HG03457 (cell line): ENCODE results near the gene BEX4.
"Not testable (repeated sequence)": the region's sequence is repeated elsewhere in the genome, so short reads cannot be mapped to it uniquely, and the experiment has no call there.

Source experiments
- ATAC-seq: cut with Tn5 transposase; IDR thresholded peaks from one replicate; pipeline ENCODE4 v1.9.1; 2021; ENCODE audit warnings: moderate number of reproducible peaks; ENCODE audit not compliant: unreplicated experiment

BEX4 gene

DNA sequence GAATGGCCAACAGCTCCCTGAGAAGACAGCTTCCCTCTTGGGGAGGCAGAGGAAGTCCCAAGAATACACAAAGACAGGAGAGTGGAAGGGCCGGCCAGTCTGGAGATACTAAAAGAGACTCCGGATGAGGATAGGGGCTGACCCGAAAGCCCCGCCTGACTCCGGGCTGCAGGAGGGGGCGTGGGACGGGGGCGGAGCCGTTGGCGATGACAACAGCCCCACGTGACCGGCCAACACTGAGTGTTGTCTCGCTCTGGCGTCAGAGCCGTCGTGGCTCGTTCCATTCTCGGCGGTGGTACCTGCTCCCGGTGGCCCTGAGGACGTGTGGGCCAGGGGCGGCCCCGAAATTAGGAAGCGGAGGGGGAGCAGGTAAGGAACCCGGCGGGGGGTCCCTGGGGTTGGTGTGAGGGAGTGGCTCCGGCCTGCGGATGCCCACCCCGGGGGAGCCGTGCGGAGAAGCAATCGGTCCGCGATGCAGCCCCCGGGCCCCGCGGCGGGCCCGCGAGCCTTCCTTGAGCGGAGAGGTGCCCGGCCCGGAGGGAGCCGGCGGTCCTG lies at the start of gene BEX4:
Gene BEX4, plus strand, starts transcription at position 239 of the 555 bp plus-strand sequence. CDS start 1,046 bp downstream, outside the sequence.
- ATAC-seq = peak; percentile 96

DNA sequence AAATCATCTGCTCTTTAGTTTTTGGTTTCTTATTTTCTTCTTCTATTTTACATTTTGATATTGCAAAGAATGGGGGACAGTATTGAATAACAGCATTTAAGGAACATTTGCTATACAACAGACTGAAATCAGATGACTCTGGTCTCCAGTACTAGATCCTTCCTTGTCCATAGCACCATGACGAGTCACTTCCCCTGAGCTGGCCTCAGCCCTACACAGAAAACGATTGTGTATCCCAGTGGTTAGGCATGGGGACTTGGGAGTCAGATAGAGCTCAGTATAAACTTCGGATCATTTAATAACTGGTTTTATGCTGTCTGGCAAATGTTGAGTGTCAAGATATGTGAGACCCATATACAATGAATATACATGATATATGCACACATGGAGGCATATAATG lies 44.7 kb upstream of the BEX4 start:
- ATAC-seq = no peak

DNA sequence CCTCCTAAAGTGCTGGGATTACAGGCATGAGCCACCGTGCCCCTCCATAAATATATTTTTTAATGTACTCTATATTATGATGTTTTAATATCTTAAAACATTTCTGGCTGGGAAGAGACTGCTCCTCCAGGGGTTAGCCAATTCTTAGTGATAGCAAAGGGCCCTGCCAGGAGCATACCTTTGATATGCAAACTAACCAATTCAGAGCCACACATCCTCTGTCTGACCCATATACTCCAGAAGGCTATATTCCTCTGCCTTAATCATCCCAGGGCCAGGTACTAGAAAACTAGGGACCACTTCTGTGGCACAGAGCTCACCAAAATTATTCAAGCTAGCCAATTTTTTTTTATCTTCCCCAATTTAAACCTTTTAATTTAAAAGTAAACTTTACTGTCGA lies 43.6 kb upstream of the BEX4 start:
- no peak for ATAC-seq

DNA sequence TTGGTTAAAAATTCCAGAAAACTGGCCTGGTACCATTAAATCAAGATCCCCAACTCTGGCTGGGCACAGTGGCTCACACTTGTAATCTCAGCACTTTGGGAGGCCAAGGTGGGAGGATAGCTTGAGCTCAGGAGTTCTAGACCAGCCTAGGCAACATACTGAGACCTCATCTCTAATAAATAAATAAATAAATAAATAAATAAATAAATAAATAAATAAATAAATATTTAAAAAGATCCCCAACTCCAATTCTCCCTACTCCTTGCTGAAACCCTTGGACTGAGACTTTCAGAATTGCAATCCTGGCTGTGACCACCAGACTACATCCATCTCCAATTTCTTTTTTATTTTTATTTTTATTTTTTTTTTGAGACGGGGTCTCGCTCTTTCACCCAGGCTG lies 39.7 kb upstream of the BEX4 start:
- not testable (repeated sequence) for ATAC-seq

DNA sequence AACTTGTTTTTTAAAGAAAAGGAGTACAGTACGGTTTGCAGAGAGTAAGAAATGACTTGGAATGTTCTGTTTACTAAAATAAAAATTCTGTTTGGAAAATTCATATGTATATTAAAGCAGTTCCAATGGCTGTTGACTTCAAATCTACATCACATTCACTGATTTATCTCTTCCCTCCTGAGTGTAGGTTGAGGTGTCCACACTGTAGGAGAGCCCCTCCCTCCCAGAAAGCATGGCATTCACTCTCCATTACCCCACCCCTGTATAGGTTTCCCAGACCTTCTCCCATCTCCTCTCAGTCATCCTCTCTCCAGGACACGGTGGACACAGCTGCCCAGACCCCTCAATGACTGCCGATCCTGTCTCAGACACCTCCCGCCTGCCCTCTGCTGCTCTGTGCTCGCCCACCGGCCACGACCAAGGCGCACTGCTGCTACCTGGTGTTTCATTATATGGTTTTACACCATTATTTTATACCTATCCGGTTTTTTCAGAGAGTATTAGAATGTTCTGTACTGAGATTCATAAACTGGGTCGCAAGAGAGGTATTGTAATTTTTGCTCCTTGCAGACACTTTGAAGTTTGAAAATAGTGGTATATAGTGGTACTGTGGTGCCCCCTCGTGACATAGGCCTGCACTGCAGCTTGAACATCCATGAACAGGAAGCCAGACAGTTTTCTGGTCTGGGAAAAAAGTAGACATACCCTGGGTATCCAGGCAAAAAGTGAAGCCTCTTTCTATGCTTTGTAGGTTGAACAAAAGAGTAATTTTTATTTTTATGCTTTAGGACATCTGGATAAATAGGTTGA lies 38.8 kb upstream of the BEX4 start:
- ATAC-seq = no peak

GRCh38 chrX:103177556-103177955 lies 37.4 kb upstream of the BEX4 start:
- no peak for ATAC-seq

- ATAC-seq = no peak
Observed at GRCh38 chrX:103183912-103184311, 31.0 kb upstream of the BEX4 start.

- ATAC-seq = no peak
Observed at GRCh38 chrX:103187953-103188475, 26.9 kb upstream of the BEX4 start.

GRCh38 chrX:103197721-103198306 lies 17.1 kb upstream of the BEX4 start:
- ATAC-seq = no peak

- not testable (repeated sequence) for ATAC-seq
Observed at GRCh38 chrX:103198668-103199067, 16.2 kb upstream of the BEX4 start.

GRCh38 chrX:103201041-103201440 lies 13.9 kb upstream of the BEX4 start:
- ATAC-seq = no peak

- ATAC-seq = no peak
Observed at GRCh38 chrX:103210056-103210455, 4.9 kb upstream of the BEX4 start.

DNA sequence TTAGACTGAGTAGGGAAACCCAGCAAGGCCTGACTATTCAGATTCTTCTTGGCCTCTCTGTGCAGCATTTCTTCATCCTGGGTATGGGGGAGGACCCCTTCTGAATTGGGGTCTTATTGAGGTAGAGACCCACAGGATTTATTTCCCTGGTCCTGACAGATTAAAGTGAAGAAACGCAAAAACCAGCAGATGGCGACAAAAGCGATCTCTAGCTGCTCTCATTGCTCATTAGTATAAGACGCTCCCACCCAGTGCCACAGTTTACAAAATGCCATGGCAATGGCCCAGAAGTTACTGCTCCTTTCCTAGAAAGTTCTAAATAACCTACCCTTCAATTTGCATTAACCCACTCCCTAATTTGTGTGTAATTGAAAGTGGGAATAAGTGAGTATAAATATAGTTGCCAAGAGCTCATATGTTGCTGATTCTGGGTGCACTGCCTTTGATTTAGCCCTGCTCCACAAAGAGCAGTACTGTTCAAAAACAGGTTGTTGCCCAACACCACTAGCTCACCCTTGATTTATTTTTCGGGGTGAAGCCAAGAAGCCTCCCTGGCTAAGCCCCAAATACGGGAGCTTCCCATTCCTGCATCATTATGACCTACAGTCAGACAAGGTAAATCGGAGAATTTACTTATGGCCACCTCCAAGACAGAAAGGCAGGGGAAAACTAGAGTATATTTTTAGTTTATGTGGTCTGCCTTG lies 3.7 kb upstream of the BEX4 start:
- no peak for ATAC-seq

DNA sequence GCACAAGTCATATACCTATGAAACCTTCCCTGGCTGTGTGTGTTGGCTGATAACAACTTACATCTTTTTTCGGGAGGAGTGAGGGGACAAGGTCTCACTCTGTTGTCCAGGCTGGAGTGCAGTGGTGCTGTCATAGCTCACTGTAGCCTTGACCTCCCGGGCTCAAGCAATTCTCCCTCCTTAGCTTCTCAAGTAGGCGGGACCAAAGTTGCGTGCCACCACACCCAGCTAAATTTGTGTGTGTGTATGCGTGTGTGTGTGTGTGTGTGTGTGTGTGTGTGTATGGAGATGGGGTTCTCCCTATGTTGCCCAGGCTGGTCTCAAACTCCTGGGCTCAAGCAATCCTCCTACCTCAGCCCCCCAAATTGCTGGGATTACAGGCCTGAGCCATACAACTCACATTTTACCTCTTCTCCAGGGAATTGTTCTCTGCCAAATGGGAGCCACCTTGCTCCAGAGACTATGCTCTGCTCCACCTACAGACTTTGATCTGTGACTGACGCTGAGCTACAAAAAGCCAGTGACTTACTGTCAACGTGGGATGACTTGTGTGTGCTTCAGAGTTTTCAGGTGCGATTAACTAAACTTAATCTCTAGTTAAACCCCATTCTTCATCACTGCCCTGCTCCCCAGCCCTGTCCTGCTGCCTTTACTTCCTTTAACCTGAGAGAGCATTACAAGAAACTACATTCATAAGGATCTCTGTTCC lies 2.0 kb upstream of the BEX4 start:
- no peak for ATAC-seq

GRCh38 chrX:103215425-103215991 lies 600 bp downstream of the BEX4 start:
- ATAC-seq = peak; percentile 18

DNA sequence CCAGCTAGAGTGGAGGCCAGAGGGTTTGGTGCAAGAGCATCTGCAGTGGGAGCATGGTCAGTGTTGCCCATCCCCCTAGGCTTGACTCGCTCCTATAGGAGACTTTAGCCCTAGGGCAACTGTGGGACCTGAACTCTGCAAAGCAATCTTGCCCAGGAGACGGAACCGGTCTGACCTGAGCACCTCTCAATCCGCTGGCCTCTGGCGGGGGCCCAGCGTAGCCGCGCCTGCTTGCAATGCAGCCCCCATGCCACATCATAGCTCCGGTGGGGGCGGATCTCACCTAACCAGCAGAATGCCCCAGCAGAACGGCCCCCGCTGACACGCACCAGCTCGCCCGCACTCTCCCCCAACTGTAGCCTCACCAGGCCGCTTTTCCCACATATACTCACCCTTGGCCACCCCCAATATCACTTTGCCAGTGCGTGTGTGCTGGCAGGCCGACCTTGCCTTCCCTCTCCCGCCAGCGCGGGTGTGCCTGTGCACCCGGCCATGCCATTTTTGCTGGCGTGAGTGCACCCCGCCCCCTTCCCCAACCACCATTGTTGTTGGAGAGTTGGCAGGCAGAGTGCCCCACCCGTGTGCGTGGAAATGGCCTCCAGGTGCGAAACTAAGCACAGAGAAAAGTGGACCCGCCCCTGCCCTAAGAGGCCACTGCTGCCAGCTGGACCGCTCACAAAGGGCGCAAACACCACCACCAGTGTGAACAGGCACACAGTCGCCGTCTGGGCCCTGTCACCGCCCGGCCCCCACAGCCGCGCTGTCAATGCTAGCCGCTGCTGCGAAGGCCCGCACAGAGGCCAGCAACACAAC lies 5.8 kb downstream of the BEX4 start:
- ATAC-seq = no peak

DNA sequence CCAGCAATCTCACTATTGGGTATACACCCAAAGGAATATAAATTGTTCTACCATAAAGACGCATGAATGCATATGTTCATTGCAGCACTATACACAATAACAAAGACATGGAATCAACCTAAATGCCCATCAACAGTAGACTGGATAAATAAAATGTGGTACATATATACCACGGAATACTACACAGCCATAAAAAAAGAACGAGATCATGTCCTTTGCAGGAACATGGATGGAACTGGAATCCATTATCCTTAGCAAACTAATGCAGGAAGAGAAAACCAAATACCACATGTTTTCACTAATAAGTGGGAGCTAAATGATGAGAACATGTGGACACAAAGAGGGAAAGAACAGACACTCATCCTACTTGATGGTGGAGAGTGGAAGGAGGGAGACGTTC lies 11.0 kb downstream of the BEX4 start:
- ATAC-seq = not testable (repeated sequence)

- no peak for ATAC-seq
Observed at GRCh38 chrX:103233263-103233662, 18.4 kb downstream of the BEX4 start.

DNA sequence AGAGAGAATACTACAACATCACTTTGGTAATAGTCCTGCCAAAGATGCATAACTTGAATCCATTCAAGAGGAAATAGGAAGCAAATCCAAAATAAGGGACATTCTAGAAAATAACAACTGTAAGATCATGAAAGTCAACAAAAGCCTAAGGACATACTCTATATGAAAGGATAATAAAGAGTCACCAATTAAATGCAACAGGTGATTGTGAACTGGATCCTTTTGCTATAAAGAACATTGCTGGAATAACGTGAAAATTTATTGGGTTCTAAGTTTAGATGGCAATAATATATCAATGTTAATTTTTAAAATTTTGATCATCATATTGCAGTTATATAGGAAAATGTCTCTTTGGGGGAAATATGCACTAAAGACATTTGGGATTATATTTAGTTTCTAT lies 20.0 kb downstream of the BEX4 start:
- ATAC-seq = no peak

DNA sequence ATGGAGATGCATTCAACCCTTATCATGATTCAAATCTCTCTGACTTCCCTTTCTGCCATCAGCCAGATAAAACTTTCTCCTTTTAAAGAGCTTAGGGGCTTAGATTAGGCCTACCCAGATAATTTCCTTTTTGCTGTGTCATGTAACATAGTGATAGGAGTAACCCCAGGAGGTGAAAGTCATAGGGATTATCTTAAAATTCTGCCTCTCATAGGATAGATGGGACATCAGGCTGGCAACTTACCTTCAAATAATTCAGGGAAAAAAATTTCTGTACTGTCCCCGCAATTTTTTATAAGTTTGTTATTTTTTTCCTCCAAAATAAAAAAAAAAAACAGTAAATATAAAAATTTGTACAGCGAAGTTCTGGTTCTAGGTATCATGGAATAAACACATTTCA lies 20.7 kb downstream of the BEX4 start:
- not testable (repeated sequence) for ATAC-seq
